ENCODE measurements around the gene FGB. TPM values are rescaled to one million over a fixed set of nuclear protein-coding genes. Genes with fewer than 3 reads are reported as not detected.

Gene FGB
- total and polyA plus RNA-seq, 2 of the 13 experiments (the other 11 are each of a cell fraction or from before 2014, with no cell fraction given) = 226 to 784 TPM

GRCh38 chr4:154603033-154603943 is 40.5 kb downstream of the FGB start (continued):
- TF ChIP-seq ZNF710 (CRISPR knock-in tag; IDR thresholded peaks at IDR 0.05; ENCODE audit: borderline replicate concordance) (0 out of 2 replicates have a peak, but pooled peaks have one; percentile 35), HNF4G (IDR thresholded peaks at IDR 0.05; ENCODE audit: borderline replicate concordance, low read depth, low read length) (no peak), HNF4G (CRISPR knock-in tag; IDR thresholded peaks at IDR 0.05; ENCODE audit: borderline replicate concordance, low read depth) (no peak), ZKSCAN8 (CRISPR knock-in tag; IDR thresholded peaks at IDR 0.05; ENCODE audit: borderline replicate concordance) (no peak), FOXO1 (CRISPR knock-in tag; IDR thresholded peaks at IDR 0.05) (no peak), ZBTB8A (CRISPR knock-in tag; IDR thresholded peaks at IDR 0.05; ENCODE audit: borderline replicate concordance, low read depth) (0 out of 2 replicates have a peak, but pooled peaks have one; percentile 45), ZNF724P (CRISPR knock-in tag; IDR thresholded peaks at IDR 0.05; ENCODE audit: borderline replicate concordance) (no peak), ATM (IDR thresholded peaks at IDR 0.05; ENCODE audit: borderline replicate concordance) (no peak), ZNF20 (CRISPR knock-in tag; IDR thresholded peaks at IDR 0.05) (no peak), CSRNP1 (CRISPR knock-in tag; IDR thresholded peaks at IDR 0.05) (no peak), NPAS2 (CRISPR knock-in tag; IDR thresholded peaks at IDR 0.05; ENCODE audit: borderline replicate concordance) (no peak), ZNF124 (CRISPR knock-in tag; IDR thresholded peaks at IDR 0.05) (no peak), ZNF431 (CRISPR knock-in tag; IDR thresholded peaks at IDR 0.05; ENCODE audit: borderline replicate concordance, low read depth) (no peak), EHMT2 (IDR thresholded peaks at IDR 0.05; ENCODE audit: borderline replicate concordance, low read depth, low read length) (no peak), NR0B2 (CRISPR knock-in tag; IDR thresholded peaks at IDR 0.05) (no peak), ATF1 (CRISPR knock-in tag; IDR thresholded peaks at IDR 0.05) (no peak), ZFP41 (CRISPR knock-in tag; IDR thresholded peaks at IDR 0.05; ENCODE audit: borderline replicate concordance) (no peak), FOXA3 (CRISPR knock-in tag; IDR thresholded peaks at IDR 0.05) (peak; percentile 7; the same call in 1 of the 2 replicates), ZNF704 (CRISPR knock-in tag; IDR thresholded peaks at IDR 0.05; ENCODE audit: borderline replicate concordance) (no peak), ZNF839 (CRISPR knock-in tag; IDR thresholded peaks at IDR 0.05; ENCODE audit: borderline replicate concordance) (no peak), ZNF552 (CRISPR knock-in tag; IDR thresholded peaks at IDR 0.05; ENCODE audit: borderline replicate concordance) (no peak), CAMTA2 (CRISPR knock-in tag; IDR thresholded peaks at IDR 0.05; ENCODE audit: borderline replicate concordance) (no peak), ZNF121 (CRISPR knock-in tag; IDR thresholded peaks at IDR 0.05) (peak; percentile 93), ZNF841 (CRISPR knock-in tag; IDR thresholded peaks at IDR 0.05; ENCODE audit: borderline replicate concordance) (no peak)
